Stimulated activated CD4-positive, alpha-beta T cell treated with anti-CD3 and anti-CD28 coated beads, TNF-alpha, amount 100 ng/mL, for 4 hours (primary cell): ENCODE measurements around the gene BCKDK.
"Not testable (repeated sequence)": the region's sequence is repeated elsewhere in the genome, so short reads cannot be mapped to it uniquely, and the experiment has no call there.

Experiments used
- DNase-seq, 3 experiments: peaks; one replicate each; pipeline ENCODE4 v3.0.0-alpha.2; 2020; ENCODE audit warnings: low read depth in 3 of 3

BCKDK gene

GRCh38 chr16:31141489-31142108 lies 33.4 kb downstream of the BCKDK start:
- no peak for DNase-seq

- DNase-seq, result peak; percentile 95 to 98 (median 97)
Measured at GRCh38 chr16:31142109-31143010, 34.2 kb downstream of the BCKDK start.

- no peak for DNase-seq
Measured at GRCh38 chr16:31143011-31143693, 35.0 kb downstream of the BCKDK start.

GRCh38 chr16:31143694-31144148 lies 35.5 kb downstream of the BCKDK start:
- DNase-seq, result no peak

- DNase-seq, result not testable (repeated sequence)
Measured at GRCh38 chr16:31144418-31144817, 36.2 kb downstream of the BCKDK start.

- DNase-seq, result no peak
Measured at GRCh38 chr16:31145398-31145990, 37.3 kb downstream of the BCKDK start.

- no peak for DNase-seq
Measured at GRCh38 chr16:31147574-31147973, 39.4 kb downstream of the BCKDK start.

GRCh38 chr16:31148281-31148728 lies 40.1 kb downstream of the BCKDK start:
- no peak for DNase-seq

- DNase-seq, result no peak
Measured at GRCh38 chr16:31148896-31149295, 40.7 kb downstream of the BCKDK start.

GRCh38 chr16:31149332-31149731 lies 41.1 kb downstream of the BCKDK start:
- no peak for DNase-seq

GRCh38 chr16:31149894-31150890 lies 42.0 kb downstream of the BCKDK start, which contains the start of gene PRSS36:
Gene PRSS36 (minus strand): TSS chr16:31150066. CDS start chr16:31150035, 31 bp downstream.
- DNase-seq, result no peak

GRCh38 chr16:31150976-31151375 lies 42.8 kb downstream of the BCKDK start:
- DNase-seq, result not testable (repeated sequence)

- DNase-seq, result no peak
Measured at GRCh38 chr16:31157136-31157535, 49.0 kb downstream of the BCKDK start.
